Stimulated activated naive CD8-positive, alpha-beta T cell treated with anti-CD3 and anti-CD28 coated beads, Interleukin-15, Interleukin-2, amounts not matched to agents 100 U/mL and 50 U/mL, for 24 hours (primary cell): ENCODE data around the gene SMARCAL1.
"Not testable (repeated sequence)": the region's sequence is repeated elsewhere in the genome, so short reads cannot be mapped to it uniquely, and the experiment has no call there.

Source experiments
- ATAC-seq: fragments of 150-1000 bp; cut with Tn5 transposase; one replicate; pipeline ENCODE4 v1.10.0; 2021
- DNase-seq: peaks from one replicate; pipeline ENCODE4 v3.0.0; 2021

SMARCAL1 gene

DNA sequence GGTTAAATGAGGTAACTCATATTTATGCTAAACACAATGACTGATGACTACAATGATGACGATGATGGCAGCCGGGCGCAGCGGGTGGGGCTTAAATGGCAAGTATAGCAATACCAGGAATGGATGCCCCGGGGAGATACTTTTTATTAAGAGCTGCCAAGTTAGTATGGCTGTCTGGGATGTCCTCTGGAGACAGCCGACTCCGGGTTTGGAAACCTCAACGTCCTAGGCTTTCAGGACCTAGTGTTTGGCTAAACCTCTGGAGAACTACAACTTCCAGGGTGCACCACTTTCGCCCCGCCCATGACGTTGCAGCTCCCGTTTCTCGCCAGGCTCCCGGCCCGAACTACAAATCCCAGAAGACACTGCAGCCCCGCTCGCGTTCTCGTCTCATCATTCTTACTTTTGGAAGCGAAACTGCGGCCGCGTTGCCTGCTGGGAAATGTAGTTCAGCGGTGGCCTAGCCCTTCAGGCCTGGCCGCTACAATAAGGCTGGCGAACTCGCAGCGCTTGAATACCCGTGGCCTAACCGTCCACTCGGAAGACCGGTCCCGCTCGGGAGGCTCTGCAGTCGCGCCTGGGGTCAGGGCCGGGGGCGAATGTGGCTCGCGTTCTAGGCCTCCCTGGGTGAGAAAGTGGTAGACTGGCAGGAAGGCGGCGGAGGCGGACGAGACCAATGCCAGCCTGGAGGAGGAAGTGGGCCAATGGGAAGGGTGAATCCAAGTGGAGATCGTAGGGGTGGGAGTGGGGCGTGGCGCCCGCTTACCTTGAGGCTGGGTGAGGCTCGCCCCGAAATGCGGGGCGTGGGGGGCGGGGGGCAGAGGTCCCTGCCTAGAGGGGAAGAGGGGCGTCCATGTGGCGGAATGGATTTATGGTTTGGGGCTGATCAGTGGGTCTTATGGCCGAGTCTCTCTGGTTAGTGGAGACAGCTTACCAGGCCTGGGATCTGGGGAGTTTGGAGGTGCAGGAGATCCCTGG is at the start of gene SMARCAL1:
TSS of gene SMARCAL1 (plus strand) at position 463 of the 978 bp plus-strand sequence. CDS start 2,221 bp downstream, outside the sequence.
- DNase-seq: peak; percentile 98
- peak; percentile 94 for ATAC-seq

DNA sequence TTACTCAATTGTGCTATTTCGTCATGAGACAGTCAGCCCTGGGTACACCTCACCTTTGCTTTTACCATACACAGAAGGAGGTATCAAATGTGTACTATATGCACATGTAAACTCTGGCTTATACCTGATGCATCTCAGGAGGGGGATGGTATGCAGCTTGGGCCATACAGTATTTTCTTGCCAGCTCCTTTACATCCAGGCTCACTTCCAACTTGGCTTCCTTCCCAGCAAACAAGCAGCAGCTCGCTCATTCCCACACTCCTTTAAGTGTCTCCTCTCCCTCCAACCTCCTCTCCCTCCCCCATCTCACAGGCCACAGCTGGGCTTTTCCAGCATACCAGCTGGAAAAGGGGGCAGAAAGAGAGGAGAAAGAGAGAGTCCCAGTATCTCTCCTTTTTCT is 49.6 kb upstream of the SMARCAL1 start:
- DNase-seq: no peak
- ATAC-seq: no peak

DNA sequence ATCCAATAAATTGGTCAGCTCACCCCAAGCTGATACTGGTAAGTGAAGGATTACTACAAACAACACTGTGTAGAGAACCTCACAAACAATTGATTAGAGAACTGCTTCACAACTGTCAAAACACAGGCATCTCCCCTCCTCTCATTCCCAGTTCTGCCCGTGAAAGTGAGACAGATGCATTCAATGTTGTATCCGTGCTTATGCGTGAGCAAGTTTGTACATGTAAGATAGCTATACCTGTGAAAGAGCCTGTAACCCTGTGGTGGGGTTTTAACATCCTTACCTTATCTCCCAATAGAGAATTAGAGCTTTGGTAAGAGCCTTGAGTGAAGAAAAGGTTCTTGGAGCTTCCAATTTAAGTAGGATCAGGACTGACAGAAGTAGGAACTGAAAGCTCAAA is 49.1 kb upstream of the SMARCAL1 start:
- ATAC-seq: no peak

DNA sequence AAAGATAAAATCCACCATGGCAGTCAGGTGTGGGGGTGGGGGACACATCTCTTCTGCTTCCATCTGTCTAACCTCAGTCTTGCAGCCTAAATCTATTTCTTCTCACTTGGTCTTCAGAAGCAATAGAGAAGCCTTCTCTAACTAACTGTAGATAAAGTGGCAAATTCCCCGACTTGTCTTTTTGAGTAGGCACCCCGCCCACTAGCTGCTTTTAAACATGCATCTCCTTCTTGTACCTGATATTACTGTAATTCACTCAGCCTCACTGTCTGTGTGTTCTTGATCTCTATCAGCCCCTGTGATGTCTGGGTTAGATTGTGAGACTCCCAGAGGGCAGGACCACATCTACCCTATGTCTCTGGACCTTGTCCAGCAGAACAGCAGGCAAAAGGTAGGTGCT is 46.8 kb upstream of the SMARCAL1 start:
- DNase-seq (no peak), ATAC-seq (no peak)

More for the DNA sequence above, 49.1 kb upstream of the SMARCAL1 start:
- DNase-seq: no peak

DNA sequence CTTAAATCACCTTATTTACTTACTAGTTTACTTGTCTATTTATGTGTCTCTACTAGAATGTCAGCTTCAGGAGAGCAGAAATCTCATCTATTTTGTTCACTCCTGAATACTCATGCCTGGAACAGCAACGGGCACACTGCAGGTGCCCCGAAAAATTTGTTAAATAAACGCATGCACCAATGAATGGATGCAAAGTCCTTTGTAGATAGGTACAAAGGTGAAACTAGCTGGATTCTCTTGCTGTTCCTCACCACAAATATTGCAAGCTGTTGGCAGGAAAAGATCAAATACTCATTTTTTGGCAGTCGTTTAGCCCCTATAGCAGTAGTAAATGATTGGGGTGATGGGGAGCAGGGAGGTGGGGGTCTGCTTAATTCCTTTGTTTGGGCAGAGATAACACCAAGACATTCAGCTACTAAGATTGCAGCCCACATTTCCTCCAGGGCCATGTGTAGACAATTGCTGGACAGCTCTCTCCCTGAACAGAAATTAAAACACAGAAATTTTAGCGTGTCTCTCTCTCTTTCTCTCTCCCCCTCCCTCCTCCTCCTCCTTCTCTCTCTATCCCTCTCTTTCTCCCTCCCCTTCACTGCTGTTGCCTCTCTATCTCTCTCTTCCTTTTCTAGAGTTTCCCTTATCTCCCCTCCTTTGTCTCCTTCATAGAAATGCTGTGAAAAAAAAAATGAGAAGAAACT is 45.4 kb upstream of the SMARCAL1 start:
- DNase-seq: no peak
- ATAC-seq: no peak

DNA sequence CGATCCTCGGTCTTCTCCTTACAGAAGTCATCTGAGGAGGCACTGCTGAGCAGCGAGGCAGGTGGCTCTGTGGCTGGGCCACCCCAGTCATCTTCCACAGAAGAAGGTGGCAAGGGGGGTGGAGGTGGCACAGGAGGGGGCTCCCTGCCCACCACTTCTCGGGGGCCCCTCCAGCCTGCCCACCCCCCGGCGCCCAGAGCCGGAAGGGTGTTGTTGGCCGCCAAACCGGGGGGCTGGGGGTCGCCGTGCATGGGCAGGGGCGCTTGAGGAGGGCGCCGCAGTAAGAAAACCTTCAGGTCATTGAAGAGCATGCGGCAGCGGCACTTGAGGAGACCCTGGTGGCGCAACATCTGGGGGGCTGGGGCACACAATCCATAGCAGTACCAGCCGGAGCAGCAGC is 42.5 kb upstream of the SMARCAL1 start:
- ATAC-seq: no peak
- no peak for DNase-seq

DNA sequence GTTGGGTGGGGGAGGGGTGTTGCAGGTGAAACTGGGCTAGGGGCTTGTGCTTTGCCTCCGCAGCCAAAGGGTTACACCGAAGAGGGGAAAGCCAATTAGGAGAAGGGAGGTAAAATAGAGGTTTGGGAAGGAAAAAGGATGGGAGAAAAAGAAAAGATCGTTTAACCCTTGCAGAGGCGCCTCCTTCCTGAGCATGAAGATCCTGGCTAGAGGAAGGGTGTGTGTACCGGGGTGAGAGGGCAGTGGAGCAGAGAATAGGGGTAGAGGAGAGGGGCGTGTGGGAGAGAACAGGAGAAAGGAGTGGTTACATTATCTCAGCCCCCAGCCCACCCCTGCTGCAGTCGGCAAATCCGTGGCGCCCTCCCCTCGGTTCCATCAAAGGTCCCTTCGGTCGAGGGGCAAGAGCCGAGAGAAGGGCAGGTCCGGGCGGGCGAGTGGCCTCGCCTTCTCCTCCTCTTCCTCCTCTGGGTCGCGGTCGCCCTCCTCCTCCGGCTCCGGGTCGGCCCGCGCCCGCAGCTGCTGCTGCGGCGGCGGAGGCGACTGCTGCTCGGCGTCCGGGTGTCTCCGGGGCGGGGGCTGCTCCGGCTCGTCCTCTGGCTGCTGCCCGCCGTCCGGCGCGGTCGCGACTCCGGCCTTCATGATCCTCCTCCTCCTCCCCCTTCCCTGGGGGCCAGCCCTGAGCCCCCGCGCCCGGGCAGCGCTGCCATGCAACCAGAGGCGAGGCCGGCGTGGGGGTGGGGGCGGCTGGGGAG is 41.1 kb upstream of the SMARCAL1 start:
- ATAC-seq (no peak), DNase-seq (no peak)

DNA sequence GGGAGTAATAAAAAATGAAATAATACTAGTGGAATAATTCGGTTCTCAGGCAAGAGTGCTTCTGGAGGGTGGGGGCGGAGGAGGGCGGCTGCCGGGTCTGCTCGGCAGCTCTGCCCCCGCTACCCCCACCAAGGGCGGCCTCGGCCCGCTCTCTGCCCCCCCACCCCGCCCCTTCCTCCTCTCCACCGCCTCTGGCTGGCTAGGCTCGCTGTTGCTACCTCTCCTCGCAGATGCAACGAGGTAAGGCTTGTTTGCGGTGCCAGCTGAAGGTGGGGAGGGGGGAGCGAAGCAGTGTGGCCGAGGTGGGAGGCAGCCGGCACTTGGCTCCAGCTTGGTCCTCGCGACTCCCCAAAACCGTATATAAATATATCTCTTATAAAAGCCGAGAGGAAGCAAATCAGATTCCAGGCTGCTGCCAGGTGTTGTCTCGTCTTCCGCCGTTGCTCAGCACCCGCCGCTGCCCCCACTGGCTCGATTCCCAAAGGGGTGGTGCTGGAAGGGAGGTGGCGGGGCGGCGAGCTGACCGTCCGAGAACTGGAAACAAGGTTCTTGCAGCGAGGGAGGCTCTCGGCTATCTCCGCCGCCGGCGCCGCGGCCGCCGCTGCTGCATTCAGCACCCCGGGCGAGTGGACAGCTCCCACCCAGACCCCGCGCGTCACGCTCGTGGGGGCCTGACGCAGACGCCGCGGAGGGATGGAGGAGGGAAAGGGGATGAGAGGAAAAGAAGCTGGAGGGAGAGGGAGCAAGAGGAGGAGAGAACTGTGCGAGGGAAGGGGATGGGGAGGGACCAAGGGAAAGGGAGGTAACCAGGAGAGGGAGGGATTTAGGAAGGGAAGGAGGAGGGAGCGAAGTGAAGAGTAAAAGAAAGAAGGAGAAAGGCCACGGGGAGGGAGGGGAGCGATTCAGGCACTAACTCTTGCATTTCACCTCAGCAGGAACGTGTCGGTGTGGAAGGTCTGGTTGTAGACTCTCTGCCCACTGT is 40.3 kb upstream of the SMARCAL1 start, which contains the start of gene MARCHF4:
TSS of gene MARCHF4 (minus strand) at position 763 of the 982 bp plus-strand sequence. CDS start 2,223 bp downstream, outside the sequence.
- DNase-seq: peak; percentile 78
- peak; percentile 50 for ATAC-seq

DNA sequence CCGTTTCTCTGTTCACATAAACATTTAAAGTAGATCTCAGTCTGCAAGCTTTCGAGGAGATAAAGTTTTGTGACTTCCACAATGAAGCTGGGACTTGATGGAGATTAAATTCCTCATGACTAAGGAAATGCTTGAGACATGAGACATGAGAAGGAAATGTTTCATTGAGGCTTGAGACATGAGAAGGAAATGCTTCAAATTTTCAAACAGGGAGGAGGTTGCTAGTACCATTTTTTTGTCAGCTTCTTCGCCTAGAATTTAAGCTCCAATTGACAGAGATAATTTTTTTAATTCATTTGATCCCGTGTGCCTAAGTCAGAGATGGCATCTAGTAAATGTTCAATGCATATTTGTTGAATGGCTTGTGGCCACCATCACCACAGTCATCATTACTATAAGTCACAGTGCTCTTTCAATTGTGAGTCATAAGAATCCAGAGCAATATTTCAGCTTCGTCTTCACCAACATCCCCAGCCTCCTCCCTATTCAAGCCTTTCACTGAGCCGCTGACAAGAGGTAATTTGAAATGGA is 39.5 kb upstream of the SMARCAL1 start:
- DNase-seq: no peak
- ATAC-seq: peak; percentile 34

DNA sequence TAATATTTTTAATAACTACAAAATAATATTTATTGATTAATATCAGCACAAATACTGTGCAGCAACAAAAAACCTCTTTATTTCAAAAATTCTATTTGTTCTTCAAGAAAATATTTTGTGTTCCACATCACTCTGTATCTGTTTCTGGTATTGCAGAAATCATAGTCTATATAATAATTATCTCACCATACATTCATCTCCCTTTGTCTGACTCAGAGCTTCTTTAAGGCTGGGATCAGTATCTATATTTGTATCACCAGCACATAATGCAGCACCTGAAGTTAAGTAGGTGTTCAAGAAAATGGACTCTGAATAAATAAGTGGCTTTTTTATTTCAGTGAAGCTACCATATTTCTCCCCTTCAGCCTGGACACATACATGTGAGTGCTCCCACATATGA is 38.4 kb upstream of the SMARCAL1 start:
- DNase-seq: no peak
- no peak for ATAC-seq

DNA sequence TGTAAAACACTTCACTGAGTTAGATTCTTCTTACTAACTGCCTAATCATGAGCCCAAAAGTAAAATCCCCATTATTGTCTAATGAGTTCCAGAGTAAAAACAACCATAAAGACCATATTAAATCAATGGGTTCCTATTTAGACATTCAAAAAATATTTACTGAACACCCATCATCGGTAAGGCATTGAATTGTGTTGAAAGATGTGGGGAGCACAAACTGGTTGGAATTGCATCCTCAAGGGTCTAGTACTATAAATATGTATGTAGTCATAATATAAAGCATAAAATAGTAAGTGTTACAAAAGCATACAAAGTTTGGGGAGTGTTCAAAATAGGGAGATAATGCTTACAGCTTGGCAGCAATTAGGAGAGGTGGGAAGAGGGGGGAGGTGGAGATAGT is 37.0 kb upstream of the SMARCAL1 start:
- DNase-seq: no peak
- no peak for ATAC-seq

DNA sequence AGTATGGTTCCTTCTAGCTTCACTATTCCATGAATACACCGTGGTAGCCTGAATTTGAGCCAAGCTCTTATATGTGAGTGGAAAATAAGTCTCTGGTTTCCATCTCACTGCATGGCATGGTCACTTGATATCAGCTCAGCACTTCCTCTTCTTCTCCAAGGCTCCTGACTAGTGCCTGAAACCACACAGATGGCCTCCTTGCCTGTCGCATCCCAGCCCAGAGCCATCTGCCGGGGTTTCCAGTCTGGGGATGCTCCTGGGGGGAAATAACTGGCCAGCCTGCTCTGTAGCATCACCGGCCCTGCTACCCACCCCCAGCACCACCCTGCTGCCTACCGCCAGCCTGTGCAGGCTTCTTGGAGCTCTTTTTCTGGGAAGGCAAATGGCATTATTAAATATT is 32.3 kb upstream of the SMARCAL1 start:
- DNase-seq (no peak), ATAC-seq (no peak)

DNA sequence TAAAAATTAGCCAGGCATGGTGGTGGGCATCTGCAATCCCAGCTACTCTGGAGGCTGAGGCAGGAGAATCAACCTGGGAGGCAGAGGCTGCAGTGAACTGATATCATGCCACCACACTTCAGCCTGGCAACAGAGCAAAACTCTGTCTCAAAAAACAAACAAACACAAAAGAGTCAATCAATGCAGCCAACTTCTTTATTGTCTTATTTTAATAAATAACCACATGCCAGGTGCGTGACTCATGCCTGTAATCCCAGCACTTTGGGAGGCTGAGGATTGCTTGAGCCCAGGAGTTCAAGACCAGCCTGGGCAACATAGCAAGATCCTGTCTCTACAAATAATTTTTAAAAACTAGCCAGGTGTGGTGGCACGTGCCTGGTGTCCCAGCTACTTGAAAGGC is 27.9 kb upstream of the SMARCAL1 start:
- not testable (repeated sequence) for ATAC-seq, DNase-seq

DNA sequence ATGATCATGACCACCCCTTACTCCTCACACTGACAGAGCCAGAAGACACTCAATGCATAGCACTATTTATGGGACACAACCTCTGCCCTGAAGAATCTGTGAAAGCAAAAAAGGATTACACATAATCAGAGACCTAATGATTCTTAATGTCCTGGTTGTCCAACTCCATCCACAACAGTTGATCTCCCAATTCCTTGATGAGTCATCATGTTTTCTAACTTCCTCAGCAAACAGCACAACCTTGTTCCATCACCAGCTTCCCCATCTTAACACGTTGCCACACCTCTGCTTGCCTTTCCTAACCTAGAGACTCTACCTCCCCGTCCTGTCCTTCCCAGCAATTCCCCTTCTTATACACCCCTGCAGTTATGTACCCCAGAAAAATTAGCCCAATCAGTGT is 26.8 kb upstream of the SMARCAL1 start:
- ATAC-seq: no peak

DNA sequence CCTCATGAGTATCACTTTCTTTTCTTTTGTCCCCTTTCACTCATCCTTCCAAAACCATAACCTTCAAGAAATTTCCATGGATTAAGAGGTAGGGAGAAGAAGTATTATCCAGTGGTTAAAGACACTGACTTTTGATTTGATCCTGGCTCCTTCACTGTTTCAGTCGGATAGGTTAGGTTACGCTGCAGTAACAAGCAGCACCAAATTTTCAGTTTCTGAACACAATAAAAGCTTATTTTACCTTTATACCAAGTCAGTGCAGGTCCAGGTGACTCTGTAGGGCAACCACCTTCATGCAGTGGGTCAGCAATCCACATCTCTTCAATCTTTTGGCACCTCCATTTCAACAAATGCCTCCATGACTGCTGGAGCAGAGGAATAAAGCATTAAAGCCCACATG is 25.0 kb upstream of the SMARCAL1 start:
- ATAC-seq: no peak

More for the DNA sequence above, 26.8 kb upstream of the SMARCAL1 start:
- no peak for DNase-seq

DNA sequence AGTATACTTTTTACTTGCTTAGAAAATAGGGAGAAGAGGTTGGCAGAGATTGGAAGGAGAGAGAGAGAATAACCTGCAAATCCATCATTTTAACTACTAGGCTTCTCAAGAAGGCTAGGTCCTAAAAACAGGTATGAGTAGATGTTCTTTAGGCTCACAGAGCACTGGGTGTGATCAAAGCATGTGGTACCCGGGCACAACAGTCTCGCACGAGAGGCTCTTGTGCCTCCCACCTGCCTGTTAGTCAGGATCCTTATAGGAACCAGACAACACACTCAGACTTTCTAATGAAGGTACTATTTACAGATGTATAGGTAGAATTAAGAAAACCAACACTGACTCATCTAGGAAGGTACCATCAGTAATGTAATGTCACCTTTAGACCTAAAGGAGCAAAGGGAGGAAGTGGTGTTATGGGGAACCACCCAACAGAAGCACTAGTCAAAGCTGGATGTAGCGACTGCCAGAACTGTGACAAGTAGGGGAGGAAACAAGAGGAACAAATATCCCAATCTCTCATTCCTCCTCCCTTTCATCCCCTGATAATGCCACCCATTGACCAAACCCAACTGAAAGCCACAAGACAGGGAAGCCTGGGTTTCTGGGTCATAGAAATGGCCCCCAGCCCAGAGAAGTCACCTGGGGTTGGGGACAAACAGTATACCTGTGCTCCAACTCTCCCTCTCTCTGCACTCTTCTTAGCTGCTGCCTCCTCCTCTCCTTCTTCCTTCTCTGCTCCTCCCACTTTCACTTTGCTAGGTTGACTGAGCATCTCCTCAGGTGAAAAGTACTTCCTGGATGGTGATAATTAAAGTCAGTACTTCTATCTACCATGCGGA is 24.0 kb upstream of the SMARCAL1 start:
- DNase-seq: no peak
- peak; percentile 88 for ATAC-seq

More for the DNA sequence above, 25.0 kb upstream of the SMARCAL1 start:
- DNase-seq: no peak

DNA sequence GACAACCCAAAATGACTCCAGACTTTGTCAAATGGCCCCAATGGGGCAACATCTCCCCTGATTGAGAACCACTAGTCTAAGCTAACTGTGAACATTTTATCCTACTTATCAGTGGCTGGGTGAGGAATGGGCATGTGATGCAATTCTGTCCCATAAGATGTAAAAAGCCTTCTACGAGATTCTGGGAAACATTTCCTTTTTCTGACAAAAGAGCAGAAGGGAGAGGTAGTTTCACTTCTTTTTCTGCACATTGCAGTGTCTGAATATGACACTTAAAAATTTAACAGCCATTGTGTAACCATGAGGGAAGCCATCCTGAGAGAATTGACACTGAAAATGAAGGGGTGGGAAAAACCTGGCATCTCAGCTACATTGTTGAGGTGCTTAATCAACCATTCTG is 22.7 kb upstream of the SMARCAL1 start:
- ATAC-seq: no peak
- DNase-seq: no peak

DNA sequence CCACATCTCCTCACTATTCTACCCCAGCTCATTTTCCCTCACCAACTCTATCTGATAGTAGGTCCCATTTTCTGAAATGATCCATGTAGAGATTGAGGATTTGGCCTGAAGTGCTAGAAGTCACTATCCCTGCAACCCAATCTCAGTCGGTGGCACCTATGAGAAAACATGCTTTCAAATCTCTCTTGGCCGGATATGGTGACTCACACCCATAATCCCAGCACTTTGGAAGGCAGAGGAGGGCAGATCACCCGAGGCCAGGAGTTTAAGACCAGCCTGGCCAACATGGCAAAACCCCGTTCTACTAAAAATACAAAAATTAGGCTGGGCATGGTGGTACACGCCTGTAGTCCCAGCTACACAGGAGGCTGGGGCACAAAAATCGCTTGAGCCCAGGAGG is 20.9 kb upstream of the SMARCAL1 start:
- ATAC-seq: no peak
- DNase-seq: no peak

DNA sequence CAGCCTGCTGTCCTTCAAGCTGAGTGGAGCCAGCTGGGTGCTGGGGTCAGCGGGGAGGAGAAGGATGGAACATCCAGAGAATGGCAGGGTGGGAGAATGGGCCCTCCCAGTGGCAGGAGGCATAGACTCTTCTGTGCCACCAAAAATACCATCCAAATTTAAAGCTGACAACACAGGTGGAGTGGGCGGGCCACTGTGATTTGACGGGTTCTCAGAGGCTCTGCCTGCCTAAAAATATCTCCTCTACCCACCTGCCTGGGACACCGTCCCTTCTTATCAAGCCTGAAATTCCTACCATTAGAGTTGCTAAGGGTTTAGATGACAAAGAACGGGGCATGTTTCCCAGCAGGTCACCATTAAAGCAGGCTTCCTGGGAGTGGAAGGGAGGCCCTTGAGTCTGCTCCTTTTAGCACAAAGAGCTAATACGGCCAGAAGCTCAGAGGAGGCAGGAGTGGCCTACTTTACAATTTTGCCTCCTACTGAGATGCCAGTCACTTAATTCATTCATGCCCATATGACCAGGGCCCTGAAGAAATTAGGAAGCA is 20.2 kb upstream of the SMARCAL1 start:
- ATAC-seq (no peak), DNase-seq (no peak)
